GM06990 (cell line): ENCODE results near the gene ULK1.

Experiments
- DNase-seq: peaks from one replicate; pipeline ENCODE4 v3.0.0-alpha.2; 2011; ENCODE audit not compliant: insufficient read length; ENCODE audit errors: extremely low read depth
- H3K27me3 ChIP-seq: replicated peaks from 2 replicates; pipeline ENCODE4 v1.6.0; 2011; ENCODE audit warnings: low read length; ENCODE audit not compliant: control insufficient read depth, insufficient read depth
- H3K36me3 ChIP-seq: 2 replicates; pipeline ENCODE4 v1.5.1; 2011; ENCODE audit warnings: low read length; ENCODE audit not compliant: control insufficient read depth, insufficient read depth
- H3K4me3 ChIP-seq: replicated peaks from 2 replicates; pipeline ENCODE4 v1.5.1; 2011; ENCODE audit warnings: low read depth, mild to moderate bottlenecking, control low read depth, low read length
- CTCF ChIP-seq: IDR thresholded peaks from 2 replicates; pipeline ENCODE4 v1.5.1; 2011; ENCODE audit warnings: low read length, control low read depth, mild to moderate bottlenecking, inconsistent platforms; ENCODE audit not compliant: insufficient read depth, poor library complexity, severe bottlenecking

Gene ULK1

DNA sequence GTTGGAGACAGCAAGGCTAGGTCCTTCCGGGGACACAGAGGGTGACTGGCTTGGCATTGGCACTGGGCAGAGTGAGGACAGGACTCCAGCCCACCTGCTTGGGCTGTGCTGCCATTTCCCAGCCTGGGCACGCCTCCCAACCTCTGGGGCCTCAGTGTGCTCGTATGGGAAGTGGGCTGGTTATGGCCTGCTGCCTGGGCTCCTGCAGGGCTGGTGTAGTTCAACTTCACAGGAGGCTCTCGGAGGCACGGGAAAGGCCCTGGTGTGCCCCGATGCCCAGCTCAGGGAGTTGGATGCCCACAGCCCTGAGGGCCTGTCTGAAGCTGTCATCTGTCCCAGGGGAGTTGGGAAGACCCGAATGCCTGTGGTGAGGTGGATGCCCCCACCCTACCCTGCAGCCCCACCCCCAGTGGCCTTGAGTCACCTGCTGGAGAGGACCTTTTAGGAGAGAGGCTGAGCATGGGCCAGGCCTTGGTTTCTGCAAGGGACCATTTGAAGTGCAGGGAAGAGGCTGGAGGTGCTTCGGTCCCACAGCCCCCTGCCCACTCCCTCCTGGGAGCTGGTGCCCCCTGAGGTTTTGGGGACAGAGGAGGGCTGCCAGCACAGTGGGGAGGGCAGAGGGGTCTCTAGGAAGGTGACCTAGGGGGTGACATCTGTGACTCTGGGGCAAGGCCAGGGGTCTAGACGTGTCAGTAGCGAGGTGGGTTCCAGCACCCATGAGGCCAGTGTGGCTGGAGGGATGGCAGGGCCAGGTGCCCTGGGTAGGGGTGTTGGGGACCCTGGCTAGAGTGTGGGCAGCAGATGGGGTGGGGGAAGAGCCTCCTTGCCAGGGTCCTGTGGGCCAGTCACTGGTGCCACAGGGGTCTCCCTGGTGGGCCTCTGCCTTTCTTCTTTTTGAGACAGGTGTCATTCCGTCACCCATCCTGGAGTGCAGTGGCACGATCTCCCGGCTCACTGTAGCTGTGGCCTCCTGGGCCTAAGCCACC, 9.1 kb downstream of the ULK1 start:
- no peak for DNase-seq

GRCh38 chr12:131904346-131904745, 9.9 kb downstream of the ULK1 start:
- DNase-seq = no peak
- Histone ChIP-seq H3K36me3 (no peaks in the 10 kb centered on the region; the same call in 1 of the 2 replicates), H3K27me3 (no peaks in the 10 kb centered on the region), H3K4me3 (no peak overlapping the region)
- TF ChIP-seq CTCF = no peak

More for the DNA sequence above, 9.1 kb downstream of the ULK1 start:
- no peaks in the 10 kb centered on the region; the same call in 1 of the 2 replicates for H3K36me3 ChIP-seq
- H3K4me3 ChIP-seq = no peak overlapping the region
- H3K27me3 ChIP-seq = no peaks in the 10 kb centered on the region
- TF ChIP-seq CTCF = no peak

- no peak overlapping the region for H3K4me3 ChIP-seq
- DNase-seq = no peak
- TF ChIP-seq CTCF = no peak
- H3K27me3 ChIP-seq = no peaks in the 10 kb centered on the region
- H3K36me3 ChIP-seq = no peaks in the 10 kb centered on the region; the same call in none of the 2 replicates
These were observed 10.7 kb downstream of the ULK1 start for GRCh38 chr12:131905081-131905629.

GRCh38 chr12:131905630-131906091, 11.2 kb downstream of the ULK1 start:
- Histone ChIP-seq H3K27me3 (no peaks in the 10 kb centered on the region), H3K4me3 (no peak overlapping the region), H3K36me3 (peaks cover 3% of the 10 kb centered on the region)
- TF ChIP-seq CTCF = no peak
- no peak for DNase-seq

DNA sequence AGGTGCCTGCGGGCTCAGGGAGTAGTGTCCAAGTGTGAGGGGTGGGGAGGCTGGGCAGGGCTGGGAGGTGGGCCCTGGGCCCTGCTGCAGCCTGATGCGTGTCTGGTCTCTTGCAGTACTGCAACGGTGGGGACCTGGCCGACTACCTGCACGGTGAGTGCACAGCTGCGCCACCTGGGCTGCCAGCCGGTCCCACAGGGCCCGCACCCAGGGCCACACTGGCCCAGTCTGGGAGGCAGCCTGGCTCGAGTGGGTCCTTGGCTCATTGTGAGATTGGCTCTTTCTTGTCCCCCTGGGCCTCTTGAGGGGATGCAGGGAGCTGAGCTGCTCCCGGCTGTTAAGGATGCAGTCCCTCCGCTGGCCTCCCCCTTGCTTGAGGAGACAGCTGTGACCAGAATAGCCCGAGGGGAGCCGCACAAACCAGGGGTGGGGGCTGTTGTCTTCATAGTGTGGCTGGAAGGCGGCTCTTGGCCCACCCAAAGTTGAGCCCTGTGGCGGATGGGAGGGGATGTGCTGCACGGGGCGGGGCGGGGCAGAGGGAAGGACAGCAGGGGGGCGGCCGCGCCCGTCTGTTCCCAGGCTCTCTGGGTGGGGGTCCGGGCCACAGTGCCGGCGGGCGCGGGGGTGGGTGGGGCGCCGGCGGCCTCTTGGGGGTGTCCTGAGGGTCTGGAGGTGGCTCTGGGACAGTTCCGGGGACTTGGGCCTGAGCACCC, 13.1 kb downstream of the ULK1 start:
- no peak for TF ChIP-seq CTCF
- H3K4me3 ChIP-seq = no peak overlapping the region
- peak; percentile 8 for DNase-seq
- H3K36me3 ChIP-seq = peaks cover 7% of the 10 kb centered on the region
- H3K27me3 ChIP-seq = no peaks in the 10 kb centered on the region
